Activated CD8-positive, alpha-beta memory T cell treated with anti-CD3 and anti-CD28 coated beads for 36 hours (primary cell): Measurements from ENCODE around the gene NRG3. TPM values are rescaled to one million over a fixed set of nuclear protein-coding genes. Genes with fewer than 3 reads are reported as not detected.

Experiments used
- CTCF ChIA-PET: fragments of 350-600 bp; sonication (Branson Sonifier 250); formaldehyde crosslinking; loops from one replicate; lab custom pipeline; 2021; ENCODE audit warnings: antibody characterized with exemption; lab: Charles Lee
- POLR2A ChIA-PET: fragments of 350-600 bp; sonication (Branson Sonifier 250); formaldehyde crosslinking; loops from one replicate; lab custom pipeline; 2021; ENCODE audit warnings: antibody characterized with exemption; lab: Charles Lee
- total RNA-seq, 2 experiments: library from RNA; stranded (reverse); gene quantifications; one replicate each; pipeline ENCODE4 v1.2.3, GENCODE V29; 2021

Gene NRG3
- total RNA-seq, 2 experiments from 2014 or later = not detected

GRCh38 chr10:82497439-82497838 is 622.4 kb downstream of the NRG3 start:
- CTCF ChIA-PET = no interaction called here
- POLR2A ChIA-PET = no interaction called here

GRCh38 chr10:82498976-82499375 is 624.0 kb downstream of the NRG3 start:
- CTCF ChIA-PET = no interaction called here
- POLR2A ChIA-PET = no interaction called here

DNA sequence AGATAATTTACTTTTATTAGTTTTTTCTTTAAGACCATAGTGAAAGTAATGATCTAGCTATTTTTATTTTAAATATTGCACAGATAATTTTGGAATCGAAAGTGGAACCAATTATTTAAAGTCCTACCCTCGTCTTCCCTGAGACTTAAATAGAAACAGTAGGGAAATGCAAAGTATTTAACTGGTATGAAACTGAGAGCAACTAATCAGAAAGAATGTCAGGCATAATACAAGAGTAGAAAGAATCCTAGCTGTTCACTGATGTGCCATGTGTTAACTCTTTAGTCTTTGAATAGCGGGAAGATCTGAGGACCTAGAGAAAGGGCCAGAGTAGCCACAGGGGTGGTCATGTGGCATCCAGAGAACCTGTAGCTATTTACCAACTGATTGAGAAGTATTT is 630.0 kb downstream of the NRG3 start:
- ChIA-PET CTCF (no interaction called here), POLR2A (no interaction called here)

DNA sequence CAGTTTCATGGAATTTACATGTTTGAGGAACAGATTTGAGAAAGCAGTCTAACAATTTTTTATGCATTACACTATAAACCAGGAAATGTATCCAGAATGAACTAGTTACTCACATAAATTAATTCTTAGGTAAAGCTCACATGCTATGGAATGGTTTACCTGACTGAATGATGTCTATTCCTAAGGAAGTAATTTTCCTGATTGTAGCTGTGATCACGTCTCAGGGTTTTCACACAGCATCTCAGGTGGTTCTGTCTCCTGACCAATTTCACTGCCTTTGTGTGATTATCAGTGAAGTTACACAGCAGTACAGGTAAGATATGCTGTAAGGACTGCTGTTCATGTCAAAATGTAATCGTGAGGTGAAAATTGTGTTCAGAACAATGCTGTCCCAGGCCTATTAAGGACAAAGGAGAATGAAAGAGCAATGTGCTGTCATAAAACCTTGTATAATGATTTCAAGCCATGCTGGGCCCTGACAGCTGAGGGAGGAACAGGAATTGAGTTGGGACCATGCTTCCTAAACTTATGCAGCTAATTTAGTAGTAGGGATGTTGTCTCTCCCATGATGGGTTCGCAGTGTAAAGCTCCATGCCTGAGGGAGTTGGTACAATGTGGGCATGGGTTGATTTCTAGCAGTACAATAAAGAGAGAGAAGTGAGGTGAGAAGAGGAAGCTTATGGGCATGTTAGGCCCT is 631.8 kb downstream of the NRG3 start:
- ChIA-PET POLR2A (no interaction called here), CTCF (no interaction called here)

GRCh38 chr10:82515256-82515655 is 640.3 kb downstream of the NRG3 start:
- ChIA-PET CTCF (no interaction called here), POLR2A (no interaction called here)

- POLR2A ChIA-PET = no interaction called here
- CTCF ChIA-PET = no interaction called here
These were observed 654.1 kb downstream of the NRG3 start for GRCh38 chr10:82529062-82529461.

- POLR2A ChIA-PET = no interaction called here
- CTCF ChIA-PET = no interaction called here
These were observed 660.5 kb downstream of the NRG3 start for GRCh38 chr10:82535457-82535856.

DNA sequence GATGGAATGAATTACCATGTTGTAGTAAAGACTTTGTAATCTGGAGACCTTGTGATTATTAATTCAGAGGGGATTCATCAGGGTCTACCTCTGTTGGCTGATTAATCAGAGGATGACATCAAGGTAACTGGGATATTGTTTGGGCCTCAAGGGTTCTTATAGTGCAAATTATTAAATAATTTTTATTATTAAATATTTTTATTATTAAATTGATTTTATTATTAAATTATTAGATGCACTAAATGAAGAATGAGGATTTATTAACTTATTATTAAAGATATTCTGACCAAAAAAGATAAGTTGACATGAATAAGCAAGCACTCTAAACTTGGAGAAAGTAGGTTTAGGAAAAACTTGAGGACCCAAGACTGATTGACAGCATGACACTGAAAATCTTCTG is 661.7 kb downstream of the NRG3 start:
- ChIA-PET POLR2A (no interaction called here), CTCF (no interaction called here)

DNA sequence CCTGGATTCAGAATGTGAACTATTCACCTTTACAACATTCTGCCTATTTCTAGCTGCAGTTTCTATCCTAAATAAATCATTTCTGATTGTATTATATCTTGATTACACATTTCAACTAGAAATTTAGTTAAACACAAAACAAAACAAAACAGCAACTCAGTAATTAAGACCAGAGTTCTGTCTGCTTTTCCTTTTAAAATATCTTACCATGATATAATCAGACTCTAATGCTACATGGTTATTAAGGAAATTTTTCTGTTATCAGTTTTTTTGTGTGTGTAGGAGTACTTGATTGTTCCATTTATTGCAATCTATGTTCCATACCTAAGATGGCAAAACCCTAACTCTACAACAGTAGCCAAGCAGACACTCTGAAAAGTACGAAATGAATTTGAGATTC is 663.3 kb downstream of the NRG3 start:
- ChIA-PET CTCF (no interaction called here), POLR2A (no interaction called here)

DNA sequence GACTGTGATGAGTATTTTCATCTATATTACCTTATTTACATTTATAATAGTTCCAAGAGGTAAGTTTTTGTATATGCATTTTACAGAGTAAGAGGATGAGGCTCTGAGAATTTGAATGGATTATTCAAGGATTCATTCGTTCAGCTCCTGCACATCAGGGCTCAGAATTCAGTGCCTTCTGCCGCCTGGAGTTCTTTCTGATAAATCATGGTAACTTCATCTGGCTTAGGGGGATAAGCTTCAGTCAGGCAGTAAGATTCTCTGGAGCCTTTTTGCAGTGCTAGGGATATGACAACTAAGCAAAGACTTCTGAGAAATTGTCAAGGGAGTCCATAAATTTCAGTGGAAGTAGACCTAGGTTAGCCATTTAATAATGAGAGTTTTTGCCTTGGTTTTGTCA is 668.6 kb downstream of the NRG3 start:
- POLR2A ChIA-PET = no interaction called here
- CTCF ChIA-PET = no interaction called here

DNA sequence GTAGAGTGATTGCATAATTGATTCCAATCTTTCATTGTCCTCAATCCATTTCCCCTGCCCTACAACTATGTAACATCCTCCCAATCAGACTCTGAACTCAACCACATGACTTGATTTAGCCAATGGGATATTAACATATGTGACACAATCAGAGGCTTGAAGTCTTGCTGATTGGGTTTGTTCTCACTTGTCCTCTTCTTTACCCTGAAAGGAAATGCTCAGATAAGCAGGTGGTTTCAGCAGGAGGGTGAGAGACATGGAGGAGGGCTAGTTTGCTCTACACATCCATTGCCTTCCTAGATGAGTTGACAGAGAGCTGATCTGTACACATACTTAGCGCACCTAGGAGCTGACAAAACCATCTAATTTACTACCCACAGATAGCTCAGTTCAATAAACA is 669.4 kb downstream of the NRG3 start:
- CTCF ChIA-PET = no interaction called here

DNA sequence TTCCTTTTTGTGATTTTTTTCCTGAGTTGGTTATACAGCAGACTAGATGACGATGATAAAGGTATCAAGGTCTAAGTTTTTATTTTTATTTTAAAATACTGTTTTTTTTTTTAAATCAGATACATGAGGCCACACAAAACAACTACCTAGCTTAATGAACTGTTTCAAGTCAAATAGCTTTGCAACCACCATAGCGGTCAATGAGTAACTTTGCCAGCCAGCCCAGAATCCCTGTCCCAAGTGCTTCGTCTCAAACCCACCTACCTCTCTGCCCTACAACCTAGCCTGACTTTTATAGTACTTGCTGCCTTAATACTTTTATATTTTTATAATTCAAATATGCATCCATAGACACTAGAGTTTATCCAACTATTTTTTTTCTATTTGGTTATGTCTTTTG is 676.5 kb downstream of the NRG3 start:
- ChIA-PET POLR2A (no interaction called here), CTCF (no interaction called here)

More for the DNA sequence above, 669.4 kb downstream of the NRG3 start:
- POLR2A ChIA-PET = no interaction called here

DNA sequence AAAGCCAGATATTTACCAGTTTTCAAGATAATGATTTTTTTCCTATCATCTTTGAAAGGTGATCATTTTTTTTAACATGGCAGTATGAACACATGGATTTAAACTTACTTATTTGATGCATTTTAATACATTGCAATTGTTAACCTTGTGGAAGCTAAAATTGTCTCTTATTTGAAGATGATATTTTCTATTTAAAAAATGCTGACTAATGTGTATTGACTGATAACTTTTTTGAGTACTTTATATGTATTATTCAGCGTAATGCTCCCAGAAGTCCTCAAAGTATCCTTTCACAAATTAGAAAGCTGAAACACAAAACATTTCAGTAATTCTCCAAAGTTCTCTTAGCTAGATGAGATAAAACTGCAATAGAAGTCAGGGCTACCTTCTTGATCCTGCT is 677.3 kb downstream of the NRG3 start:
- CTCF ChIA-PET = no interaction called here

DNA sequence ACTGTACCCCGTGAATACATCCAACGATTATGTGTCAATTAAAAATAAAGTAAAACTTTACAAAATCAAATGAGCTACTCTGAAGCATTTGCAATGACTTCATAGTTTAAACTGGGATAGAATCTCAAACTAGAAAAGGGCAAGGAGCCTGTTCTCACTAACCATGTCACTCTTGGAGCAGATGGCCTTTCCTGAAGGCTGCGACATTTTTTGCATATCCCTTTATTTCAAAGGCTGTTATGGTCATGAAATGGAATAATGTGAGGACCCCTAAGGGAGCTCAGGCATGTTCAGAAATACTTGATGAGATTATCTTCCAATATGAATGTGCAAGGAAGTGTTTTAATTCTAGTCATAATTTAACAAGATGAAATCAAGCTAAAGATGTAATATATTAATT is 679.4 kb downstream of the NRG3 start:
- POLR2A ChIA-PET = no interaction called here
- CTCF ChIA-PET = no interaction called here

More for the DNA sequence above, 677.3 kb downstream of the NRG3 start:
- POLR2A ChIA-PET = no interaction called here

GRCh38 chr10:82558014-82558607 is 683.1 kb downstream of the NRG3 start:
- ChIA-PET POLR2A (no interaction called here), CTCF (no interaction called here)

- CTCF ChIA-PET = no interaction called here
- POLR2A ChIA-PET = no interaction called here
These were observed 689.6 kb downstream of the NRG3 start for GRCh38 chr10:82564353-82565196.

DNA sequence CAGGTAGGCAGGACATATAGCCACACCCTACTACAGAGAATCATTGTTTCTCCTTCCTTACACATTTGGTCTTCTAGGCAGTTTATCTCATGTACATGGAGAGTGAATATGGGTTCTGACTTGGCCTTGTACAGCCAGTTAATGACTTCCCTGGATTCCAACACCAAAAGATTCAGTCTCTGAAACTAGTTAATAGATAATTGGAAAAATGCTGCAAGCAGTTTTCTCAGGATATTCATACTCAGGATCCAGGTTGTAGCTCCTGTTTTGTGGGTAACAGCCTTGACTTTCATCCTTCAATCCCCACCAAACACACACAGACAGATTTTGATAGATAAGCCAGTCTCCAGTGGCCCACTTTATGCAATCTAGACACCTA is 690.2 kb downstream of the NRG3 start:
- CTCF ChIA-PET = no interaction called here
- POLR2A ChIA-PET = no interaction called here

DNA sequence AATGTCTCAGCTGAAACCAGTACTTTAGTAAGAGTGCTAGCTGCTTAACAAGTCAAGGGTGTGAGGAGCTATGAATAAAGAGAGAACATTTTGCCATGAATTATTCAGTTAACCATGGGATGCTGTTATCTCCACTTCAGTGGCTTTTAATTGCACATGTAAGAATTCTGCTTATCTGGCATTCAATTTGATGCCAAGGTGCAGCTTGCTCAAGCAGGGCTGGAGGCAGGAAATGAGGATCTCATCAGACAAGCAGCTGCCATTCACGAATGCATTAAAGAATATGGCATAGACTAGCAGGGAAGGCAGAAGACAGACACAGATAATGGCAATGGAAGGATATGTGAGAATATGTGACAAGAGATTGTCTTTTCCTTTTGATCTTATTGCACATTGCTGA is 697.8 kb downstream of the NRG3 start:
- CTCF ChIA-PET = no interaction called here
- POLR2A ChIA-PET = no interaction called here

DNA sequence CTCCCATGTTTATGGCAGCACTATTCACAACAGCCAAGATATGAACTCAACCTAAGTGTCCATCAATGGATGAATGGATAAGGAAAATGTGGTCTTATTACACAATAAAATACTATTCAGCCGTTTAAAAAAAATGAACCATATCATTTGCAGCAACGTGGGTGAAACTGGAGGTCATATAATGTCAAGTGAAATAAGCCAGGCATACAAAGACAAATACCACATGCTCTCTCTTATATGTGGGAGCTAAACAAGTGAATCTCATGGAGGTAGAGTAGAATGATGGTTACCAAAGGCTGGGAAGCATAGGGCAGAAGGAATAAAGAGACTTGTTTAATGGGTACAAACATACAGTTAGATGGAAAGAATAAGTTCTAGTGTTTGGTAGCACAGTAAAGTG is 699.1 kb downstream of the NRG3 start:
- ChIA-PET CTCF (no interaction called here), POLR2A (no interaction called here)

- CTCF ChIA-PET = no interaction called here
- POLR2A ChIA-PET = no interaction called here
These were observed 700.3 kb downstream of the NRG3 start for GRCh38 chr10:82575318-82575717.

DNA sequence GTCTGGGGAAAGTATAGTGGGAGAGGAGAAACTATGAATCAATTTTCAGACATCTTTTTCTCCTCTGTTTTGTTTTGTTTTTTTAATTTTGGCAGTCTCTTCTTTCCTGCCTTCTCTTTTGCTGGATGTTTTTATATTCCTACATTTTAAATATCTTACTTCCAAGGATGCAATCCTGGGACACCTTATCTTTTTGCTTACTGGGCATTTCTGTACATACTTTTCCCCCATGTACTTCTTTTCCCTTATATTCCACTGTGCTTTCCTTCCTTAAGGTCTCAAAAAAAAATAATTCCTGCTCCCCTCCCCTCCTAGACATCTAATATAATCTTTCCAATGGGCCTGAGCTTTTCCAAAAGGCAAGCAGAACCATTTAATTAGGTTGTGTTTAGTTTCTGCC is 701.1 kb downstream of the NRG3 start:
- CTCF ChIA-PET = no interaction called here
- POLR2A ChIA-PET = no interaction called here
